ENCODE results near the gene CENPO. TPM values are rescaled to one million over a fixed set of nuclear protein-coding genes. Genes with fewer than 3 reads are reported as not detected.

The CENPO gene
- total RNA-seq, 1 donor: 8.0 TPM

DNA sequence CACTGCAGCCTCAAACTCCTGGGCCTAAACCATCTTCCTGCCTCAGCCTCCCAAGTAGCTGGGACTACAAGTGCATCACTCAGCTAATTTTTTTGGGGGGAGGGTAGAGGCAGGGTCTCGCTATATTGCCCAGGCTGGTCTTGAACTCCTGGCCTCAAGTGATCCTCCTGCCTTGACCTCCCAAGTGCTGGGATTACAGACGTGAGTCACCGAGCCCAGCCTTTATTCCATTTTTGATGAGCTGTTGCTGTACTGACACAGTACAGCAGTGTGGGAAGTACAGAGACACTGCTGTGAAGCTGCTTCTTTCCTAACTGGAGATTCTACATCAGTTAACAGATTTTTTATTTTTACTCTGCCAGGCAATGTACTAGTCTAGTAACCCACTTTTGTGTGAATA, 18.9 kb upstream of the CENPO start:
- TF ChIP-seq, protein P1, sequence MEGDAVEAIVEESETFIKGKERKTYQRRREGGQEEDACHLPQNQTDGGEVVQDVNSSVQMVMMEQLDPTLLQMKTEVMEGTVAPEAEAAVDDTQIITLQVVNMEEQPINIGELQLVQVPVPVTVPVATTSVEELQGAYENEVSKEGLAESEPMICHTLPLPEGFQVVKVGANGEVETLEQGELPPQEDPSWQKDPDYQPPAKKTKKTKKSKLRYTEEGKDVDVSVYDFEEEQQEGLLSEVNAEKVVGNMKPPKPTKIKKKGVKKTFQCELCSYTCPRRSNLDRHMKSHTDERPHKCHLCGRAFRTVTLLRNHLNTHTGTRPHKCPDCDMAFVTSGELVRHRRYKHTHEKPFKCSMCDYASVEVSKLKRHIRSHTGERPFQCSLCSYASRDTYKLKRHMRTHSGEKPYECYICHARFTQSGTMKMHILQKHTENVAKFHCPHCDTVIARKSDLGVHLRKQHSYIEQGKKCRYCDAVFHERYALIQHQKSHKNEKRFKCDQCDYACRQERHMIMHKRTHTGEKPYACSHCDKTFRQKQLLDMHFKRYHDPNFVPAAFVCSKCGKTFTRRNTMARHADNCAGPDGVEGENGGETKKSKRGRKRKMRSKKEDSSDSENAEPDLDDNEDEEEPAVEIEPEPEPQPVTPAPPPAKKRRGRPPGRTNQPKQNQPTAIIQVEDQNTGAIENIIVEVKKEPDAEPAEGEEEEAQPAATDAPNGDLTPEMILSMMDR (IDR thresholded peaks at IDR 0.05; ENCODE audit: extremely low read depth, low read depth, low read length): no peak
- Histone ChIP-seq H3K36me3 (ENCODE audit: insufficient read depth, low read length) (peaks cover 3% of the 10 kb centered on the region), H3K27me3 (ENCODE audit: insufficient read depth, low read length) (no peaks in the 10 kb centered on the region), H2AFZ (ENCODE audit: low read length) (no peak overlapping the region), H3K9me3 (ENCODE audit: low read depth, low read length) (no peaks in the 10 kb centered on the region), H3K27ac (ENCODE audit: low read depth, low read length) (no peak overlapping the region), H3K79me2 (ENCODE audit: insufficient read depth, low read length) (no peaks in the 10 kb centered on the region), H3K4me2 (ENCODE audit: insufficient read depth, low read length) (no peak overlapping the region), H4K20me1 (ENCODE audit: insufficient read depth, low read length) (no peaks in the 10 kb centered on the region), H3K4me1 (ENCODE audit: insufficient read depth, low read length) (no peaks in the 10 kb centered on the region), H3K4me3 (ENCODE audit: insufficient read depth, low read length) (no peak overlapping the region)
- DNase-seq (ENCODE audit: insufficient read length, low spot score, missing footprints): no peak

DNA sequence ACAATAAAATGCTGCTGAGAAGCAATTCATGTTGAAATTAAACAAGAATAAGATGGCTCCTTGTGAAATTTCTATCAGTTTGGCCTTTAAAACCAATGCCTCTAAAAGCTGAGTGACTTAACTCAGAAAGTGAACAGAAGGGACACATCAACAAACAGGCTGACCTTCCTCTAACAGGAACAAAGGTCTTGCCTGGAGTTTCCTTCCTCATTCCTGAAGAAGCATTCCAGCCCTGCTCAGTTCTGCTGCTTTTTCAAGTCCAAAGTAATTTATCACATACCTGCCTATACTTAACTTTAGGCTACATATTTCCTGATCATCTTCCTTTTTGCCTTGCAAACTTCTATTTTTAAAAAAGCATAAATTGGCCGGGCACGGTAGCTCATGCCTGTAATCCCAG, 14.1 kb upstream of the CENPO start:
- no peaks in the 10 kb centered on the region for H3K36me3 ChIP-seq (ENCODE audit: insufficient read depth, low read length)
- no peaks in the 10 kb centered on the region for H4K20me1 ChIP-seq (ENCODE audit: insufficient read depth, low read length)
- no peaks in the 10 kb centered on the region for H3K27me3 ChIP-seq (ENCODE audit: insufficient read depth, low read length)
- no peak overlapping the region for H2AFZ ChIP-seq (ENCODE audit: low read length)
- no peak overlapping the region for H3K4me2 ChIP-seq (ENCODE audit: insufficient read depth, low read length)
- H3K27ac ChIP-seq (ENCODE audit: low read depth, low read length): no peak overlapping the region
- H3K9me3 ChIP-seq (ENCODE audit: low read depth, low read length): no peaks in the 10 kb centered on the region
- no peak overlapping the region for H3K4me3 ChIP-seq (ENCODE audit: insufficient read depth, low read length)
- no peak for DNase-seq (ENCODE audit: insufficient read length, low spot score, missing footprints)
- no peaks in the 10 kb centered on the region for H3K4me1 ChIP-seq (ENCODE audit: insufficient read depth, low read length)
- TF ChIP-seq, protein P1 (IDR thresholded peaks at IDR 0.05; ENCODE audit: extremely low read depth, low read depth, low read length): no peak
- no peaks in the 10 kb centered on the region for H3K79me2 ChIP-seq (ENCODE audit: insufficient read depth, low read length)

DNA sequence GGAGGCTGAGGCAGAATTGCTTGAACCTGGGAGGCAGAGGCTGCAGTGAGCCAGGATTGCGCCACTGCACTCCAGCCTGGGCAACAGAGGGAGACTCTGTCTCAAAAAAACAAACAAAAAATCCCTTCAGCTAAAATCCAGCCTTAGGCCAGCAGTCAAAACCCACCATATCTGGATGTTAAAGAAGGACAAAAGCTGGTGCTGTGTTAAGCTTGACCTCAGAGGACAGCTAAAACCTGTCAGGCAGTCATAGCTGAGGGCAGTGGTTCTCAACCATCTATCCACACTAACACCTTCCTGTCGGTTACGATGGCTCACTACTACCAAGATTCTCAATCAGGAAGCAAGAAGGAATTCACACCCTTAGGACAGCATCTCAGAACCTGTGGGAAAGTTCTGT, 9.6 kb upstream of the CENPO start:
- no peak overlapping the region for H2AFZ ChIP-seq (ENCODE audit: low read length)
- H3K36me3 ChIP-seq (ENCODE audit: insufficient read depth, low read length): no peaks in the 10 kb centered on the region
- no peaks in the 10 kb centered on the region for H4K20me1 ChIP-seq (ENCODE audit: insufficient read depth, low read length)
- no peaks in the 10 kb centered on the region for H3K27me3 ChIP-seq (ENCODE audit: insufficient read depth, low read length)
- no peaks in the 10 kb centered on the region for H3K9me3 ChIP-seq (ENCODE audit: low read depth, low read length)
- no peak overlapping the region for H3K4me3 ChIP-seq (ENCODE audit: insufficient read depth, low read length)
- H3K4me1 ChIP-seq (ENCODE audit: insufficient read depth, low read length): no peaks in the 10 kb centered on the region
- no peak for DNase-seq (ENCODE audit: insufficient read length, low spot score, missing footprints)
- H3K79me2 ChIP-seq (ENCODE audit: insufficient read depth, low read length): no peaks in the 10 kb centered on the region
- TF ChIP-seq, protein P1 (IDR thresholded peaks at IDR 0.05; ENCODE audit: extremely low read depth, low read depth, low read length): no peak
- no peak overlapping the region for H3K4me2 ChIP-seq (ENCODE audit: insufficient read depth, low read length)
- no peak overlapping the region for H3K27ac ChIP-seq (ENCODE audit: low read depth, low read length)

DNA sequence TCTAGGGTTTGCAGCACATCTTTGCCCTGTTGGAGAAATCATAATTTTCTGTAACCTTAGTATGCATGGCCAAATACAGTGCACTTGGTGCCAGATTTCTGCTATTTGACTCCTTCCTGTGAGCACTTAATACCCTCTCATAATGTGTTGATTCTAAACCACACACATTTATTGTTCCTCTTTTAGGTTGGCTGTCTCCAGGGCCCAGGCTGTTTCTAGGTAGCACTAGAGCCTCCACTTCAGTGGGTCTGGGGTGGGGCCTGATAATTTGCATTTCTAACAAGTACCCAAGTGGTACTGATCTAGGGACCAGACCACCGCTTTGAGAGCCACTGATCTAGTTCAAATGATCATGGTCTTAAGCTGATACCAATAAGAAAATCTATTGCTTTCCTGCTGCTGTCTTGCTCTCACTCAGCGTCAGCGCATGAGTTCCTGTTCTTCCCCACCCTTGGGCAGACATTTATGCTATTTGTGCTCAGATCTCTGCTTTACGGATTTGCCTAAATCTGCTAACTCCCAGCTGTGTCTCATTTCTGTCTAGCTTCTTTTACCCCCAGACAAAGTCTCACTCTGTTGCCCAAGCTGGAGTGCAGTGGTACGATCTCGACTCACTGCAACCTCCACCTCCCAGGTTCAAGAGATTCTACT, 7.4 kb upstream of the CENPO start:
- no peak for DNase-seq (ENCODE audit: insufficient read length, low spot score, missing footprints)
- H3K27ac ChIP-seq (ENCODE audit: low read depth, low read length): no peak overlapping the region
- no peaks in the 10 kb centered on the region for H3K79me2 ChIP-seq (ENCODE audit: insufficient read depth, low read length)
- no peak overlapping the region for H2AFZ ChIP-seq (ENCODE audit: low read length)
- H4K20me1 ChIP-seq (ENCODE audit: insufficient read depth, low read length): no peaks in the 10 kb centered on the region
- H3K4me2 ChIP-seq (ENCODE audit: insufficient read depth, low read length): no peak overlapping the region
- TF ChIP-seq, protein P1 (IDR thresholded peaks at IDR 0.05; ENCODE audit: extremely low read depth, low read depth, low read length): no peak
- no peak overlapping the region for H3K4me3 ChIP-seq (ENCODE audit: insufficient read depth, low read length)
- no peaks in the 10 kb centered on the region for H3K27me3 ChIP-seq (ENCODE audit: insufficient read depth, low read length)
- H3K9me3 ChIP-seq (ENCODE audit: low read depth, low read length): no peaks in the 10 kb centered on the region
- H3K36me3 ChIP-seq (ENCODE audit: insufficient read depth, low read length): peaks cover 3% of the 10 kb centered on the region
- no peaks in the 10 kb centered on the region for H3K4me1 ChIP-seq (ENCODE audit: insufficient read depth, low read length)
